Ishikawa (cell line): ENCODE measurements around the gene DLST.

Experiments
- CEBPB ChIP-seq: IDR thresholded peaks from 2 replicates; pipeline ENCODE4 v1.6.1; 2012
- CREB1 ChIP-seq: IDR thresholded peaks from 2 replicates; pipeline ENCODE4 v1.6.1; 2012; ENCODE audit warnings: low read depth
- EGR1 ChIP-seq: IDR thresholded peaks from 2 replicates; pipeline ENCODE4 v1.6.1; 2012
- EP300 ChIP-seq: IDR thresholded peaks from 2 replicates; pipeline ENCODE4 v1.6.1; 2012; ENCODE audit warnings: borderline replicate concordance
- FOXM1 ChIP-seq: IDR thresholded peaks from 2 replicates; pipeline ENCODE4 v1.6.1; 2012; ENCODE audit warnings: low read depth, borderline replicate concordance
- MAX ChIP-seq: IDR thresholded peaks from 2 replicates; pipeline ENCODE4 v1.6.1; 2012
- NFIC ChIP-seq: IDR thresholded peaks from 2 replicates; pipeline ENCODE4 v1.6.1; 2012
- RAD21 ChIP-seq: IDR thresholded peaks from 2 replicates; pipeline ENCODE4 v1.6.1; 2012; ENCODE audit warnings: low read depth
- REST ChIP-seq: IDR thresholded peaks from 2 replicates; pipeline ENCODE4 v1.6.1; 2012; ENCODE audit warnings: low read depth, mild to moderate bottlenecking
- TAF1 ChIP-seq: IDR thresholded peaks from 2 replicates; pipeline ENCODE4 v1.6.1; 2012; ENCODE audit warnings: low read depth, mild to moderate bottlenecking
- TCF12 ChIP-seq: IDR thresholded peaks from 2 replicates; pipeline ENCODE4 v1.6.1; 2012; ENCODE audit warnings: low read depth
- USF1 ChIP-seq: IDR thresholded peaks from 2 replicates; pipeline ENCODE4 v1.6.1; 2012
- ZBTB7A ChIP-seq: IDR thresholded peaks from 2 replicates; pipeline ENCODE4 v1.6.1; 2012; ENCODE audit warnings: low read depth

GRCh38 chr14:74945261-74945851, 63.6 kb downstream of the DLST start:
- TF ChIP-seq REST (no peak), RAD21 (peak; percentile 48), ZBTB7A (no peak), TAF1 (no peak), TCF12 (no peak), MAX (no peak), CEBPB (no peak), CREB1 (no peak), EP300 (no peak), EGR1 (no peak), FOXM1 (no peak), USF1 (no peak), NFIC (no peak)
